Measurements from ENCODE around the gene NAPA.

NAPA gene

DNA sequence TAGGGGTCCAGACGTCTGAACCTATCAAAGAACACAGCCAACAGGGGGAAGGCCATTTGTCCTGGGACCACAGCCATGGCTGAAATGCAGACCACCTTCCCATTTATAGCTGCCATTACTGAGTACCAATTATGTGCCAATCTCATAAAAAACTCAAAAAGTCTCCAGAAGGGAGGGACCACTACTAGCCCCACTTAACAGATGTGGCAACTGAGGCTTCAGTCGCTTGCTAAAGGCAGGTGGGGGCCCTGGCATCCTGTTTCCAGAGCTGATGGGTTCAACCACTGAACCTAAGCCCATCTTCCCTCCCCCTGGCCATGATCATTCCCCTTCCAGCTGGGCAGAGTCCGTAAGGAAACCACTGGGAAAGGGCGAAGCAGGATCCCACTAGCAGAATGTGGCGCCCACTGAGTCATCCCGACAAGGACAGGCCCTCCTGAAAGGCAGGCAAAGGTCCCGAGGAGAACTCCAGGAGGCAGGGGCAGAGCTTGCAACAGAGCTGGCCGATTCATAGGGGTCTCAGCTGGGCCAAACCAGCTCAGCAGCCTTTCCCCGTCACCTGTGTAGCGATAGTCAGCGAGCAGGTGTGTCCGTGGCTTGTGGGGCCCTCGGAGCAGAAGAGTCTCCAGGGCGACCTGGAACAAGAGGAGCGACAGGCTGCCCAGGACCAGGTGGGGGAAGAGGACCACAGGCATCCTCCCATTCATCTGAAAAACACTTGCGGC lies 14.3 kb upstream of the NAPA start:
- no peak for DNase-seq (ENCODE audit: low read depth)
- no peak overlapping the region for H3K4me3 ChIP-seq (ENCODE audit: control insufficient read depth, low read depth, low read length)
- TF ChIP-seq, protein P1, sequence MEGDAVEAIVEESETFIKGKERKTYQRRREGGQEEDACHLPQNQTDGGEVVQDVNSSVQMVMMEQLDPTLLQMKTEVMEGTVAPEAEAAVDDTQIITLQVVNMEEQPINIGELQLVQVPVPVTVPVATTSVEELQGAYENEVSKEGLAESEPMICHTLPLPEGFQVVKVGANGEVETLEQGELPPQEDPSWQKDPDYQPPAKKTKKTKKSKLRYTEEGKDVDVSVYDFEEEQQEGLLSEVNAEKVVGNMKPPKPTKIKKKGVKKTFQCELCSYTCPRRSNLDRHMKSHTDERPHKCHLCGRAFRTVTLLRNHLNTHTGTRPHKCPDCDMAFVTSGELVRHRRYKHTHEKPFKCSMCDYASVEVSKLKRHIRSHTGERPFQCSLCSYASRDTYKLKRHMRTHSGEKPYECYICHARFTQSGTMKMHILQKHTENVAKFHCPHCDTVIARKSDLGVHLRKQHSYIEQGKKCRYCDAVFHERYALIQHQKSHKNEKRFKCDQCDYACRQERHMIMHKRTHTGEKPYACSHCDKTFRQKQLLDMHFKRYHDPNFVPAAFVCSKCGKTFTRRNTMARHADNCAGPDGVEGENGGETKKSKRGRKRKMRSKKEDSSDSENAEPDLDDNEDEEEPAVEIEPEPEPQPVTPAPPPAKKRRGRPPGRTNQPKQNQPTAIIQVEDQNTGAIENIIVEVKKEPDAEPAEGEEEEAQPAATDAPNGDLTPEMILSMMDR (IDR thresholded peaks at IDR 0.05; ENCODE audit: control insufficient read depth, insufficient read depth, low read depth, low read length, missing control alignments) = no peak

GRCh38 chr19:47526798-47527197 lies 11.9 kb upstream of the NAPA start:
- DNase-seq (ENCODE audit: low read depth) = no peak
- H3K4me3 ChIP-seq (ENCODE audit: control insufficient read depth, low read depth, low read length) = no peak overlapping the region
- TF ChIP-seq, protein P1 (IDR thresholded peaks at IDR 0.05; ENCODE audit: control insufficient read depth, insufficient read depth, low read depth, low read length, missing control alignments) = no peak

DNA sequence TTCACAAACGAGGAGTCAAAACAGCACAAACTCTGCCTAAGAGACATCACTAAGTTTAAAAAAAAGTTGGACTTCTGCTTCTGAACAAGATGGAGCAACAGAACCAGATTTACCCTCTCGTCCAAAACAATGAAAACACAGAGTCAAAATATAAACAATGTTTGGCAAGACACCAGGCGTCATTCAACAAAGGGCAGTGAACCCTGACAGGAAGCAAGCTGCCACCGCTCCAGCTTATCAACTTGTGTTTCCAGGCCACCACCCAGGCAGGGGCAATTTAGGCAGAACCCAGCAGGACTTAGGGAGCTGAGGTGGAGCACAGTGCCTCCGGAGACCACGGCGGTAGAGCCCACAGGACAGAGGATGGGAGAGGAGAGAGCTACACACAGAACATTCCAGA lies 8.6 kb upstream of the NAPA start:
- H3K4me3 ChIP-seq (ENCODE audit: control insufficient read depth, low read depth, low read length) = no peak overlapping the region
- TF ChIP-seq, protein P1 (IDR thresholded peaks at IDR 0.05; ENCODE audit: control insufficient read depth, insufficient read depth, low read depth, low read length, missing control alignments) = no peak
- DNase-seq (ENCODE audit: low read depth) = no peak

- no peak for DNase-seq (ENCODE audit: low read depth)
Measured at GRCh38 chr19:47521473-47522180, 6.8 kb upstream of the NAPA start.

GRCh38 chr19:47520839-47521238 lies 6.0 kb upstream of the NAPA start:
- H3K4me3 ChIP-seq (ENCODE audit: control insufficient read depth, low read depth, low read length) = no peak overlapping the region
- DNase-seq (ENCODE audit: low read depth) = no peak
- TF ChIP-seq, protein P1 (IDR thresholded peaks at IDR 0.05; ENCODE audit: control insufficient read depth, insufficient read depth, low read depth, low read length, missing control alignments) = no peak

More at GRCh38 chr19:47521473-47522180, 6.8 kb upstream of the NAPA start:
- TF ChIP-seq, protein P1 (IDR thresholded peaks at IDR 0.05; ENCODE audit: control insufficient read depth, insufficient read depth, low read depth, low read length, missing control alignments) = no peak
- H3K4me3 ChIP-seq (ENCODE audit: control insufficient read depth, low read depth, low read length) = no peak overlapping the region

DNA sequence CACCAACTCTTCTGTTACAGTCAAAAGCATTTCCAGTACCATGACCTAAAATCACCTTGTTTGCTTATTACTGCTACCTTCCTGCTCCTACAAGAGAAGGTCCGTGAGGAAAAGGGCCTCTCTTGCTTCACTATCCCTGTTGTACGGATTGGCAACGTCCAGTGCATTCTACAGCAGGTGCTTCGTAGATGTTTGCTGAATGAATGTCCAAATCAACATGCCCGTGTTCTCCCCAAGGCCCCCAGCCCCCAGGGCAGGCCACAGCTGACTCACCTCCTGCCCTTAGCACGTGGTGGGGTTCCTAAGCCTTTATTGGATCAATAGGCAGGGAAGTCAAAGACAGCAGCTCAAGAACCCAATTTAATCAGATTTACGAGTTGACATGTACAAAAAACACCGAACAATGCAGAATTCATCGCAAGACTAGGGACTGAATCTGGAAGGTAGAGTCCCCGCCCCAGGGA lies 5.5 kb upstream of the NAPA start:
- no peak for DNase-seq (ENCODE audit: low read depth)
- TF ChIP-seq, protein P1 (IDR thresholded peaks at IDR 0.05; ENCODE audit: control insufficient read depth, insufficient read depth, low read depth, low read length, missing control alignments) = no peak
- no peak overlapping the region for H3K4me3 ChIP-seq (ENCODE audit: control insufficient read depth, low read depth, low read length)
